Astrocyte (in vitro differentiated cells and primary cell): Measurements from ENCODE around the gene CACNA1C. TPM values are rescaled to one million over a fixed set of nuclear protein-coding genes. Genes with fewer than 3 reads are reported as not detected.

Experiments
- DNase-seq: peaks from one replicate; pipeline ENCODE4 v3.0.0-alpha.2; 2010; ENCODE audit warnings: low read depth
- FAIRE-seq: peaks from 2 replicates; lab custom pipeline; 2011; peaks lifted over from hg19 to GRCh38; lab: Jason Lieb, UNC
- H2AFZ ChIP-seq: 2 replicates; pipeline ENCODE4 v1.6.0; 2012; ENCODE audit warnings: low read depth, low read length, inconsistent platforms
- H3K27ac ChIP-seq: 2 replicates; pipeline ENCODE4 v1.5.1; 2011; ENCODE audit warnings: low read depth, low read length, inconsistent platforms
- H3K27me3 ChIP-seq: 2 replicates; pipeline ENCODE4 v1.6.0; 2011; ENCODE audit warnings: low read length, inconsistent platforms; ENCODE audit not compliant: insufficient read depth
- H3K36me3 ChIP-seq: 2 replicates; pipeline ENCODE4 v1.5.1; 2011; ENCODE audit warnings: low read length, inconsistent platforms; ENCODE audit not compliant: insufficient read depth
- H3K4me1 ChIP-seq: 2 replicates; pipeline ENCODE4 v1.5.1; 2011; ENCODE audit warnings: low read length, inconsistent platforms; ENCODE audit not compliant: insufficient read depth
- H3K4me2 ChIP-seq: 2 replicates; pipeline ENCODE4 v1.6.0; 2012; ENCODE audit warnings: low read length, inconsistent platforms
- H3K4me3 ChIP-seq: 2 replicates; pipeline ENCODE4 v1.5.1; 2011; ENCODE audit warnings: low read depth, mild to moderate bottlenecking, low read length, inconsistent platforms; ENCODE audit not compliant: insufficient read depth
- H3K79me2 ChIP-seq: 2 replicates; pipeline ENCODE4 v1.6.0; 2012; ENCODE audit warnings: mild to moderate bottlenecking, low read length, inconsistent platforms; ENCODE audit not compliant: insufficient read depth
- H3K9ac ChIP-seq: 2 replicates; pipeline ENCODE4 v1.6.0; 2012; ENCODE audit warnings: mild to moderate bottlenecking, low read length, inconsistent platforms
- H3K9me3 ChIP-seq: 2 replicates; pipeline ENCODE4 v1.5.1; 2012; ENCODE audit warnings: low read depth, mild to moderate bottlenecking, low read length, inconsistent platforms; ENCODE audit not compliant: insufficient read depth
- H4K20me1 ChIP-seq: 2 replicates; pipeline ENCODE4 v1.6.0; 2012; ENCODE audit warnings: low read length, inconsistent platforms; ENCODE audit not compliant: insufficient read depth
- H3K27ac Mint-ChIP-seq: one replicate; pipeline ENCODE4 v1.8.0; 2021; ENCODE audit warnings: mild to moderate bottlenecking, mixed read lengths; ENCODE audit not compliant: unreplicated experiment
- H3K27me3 Mint-ChIP-seq: one replicate; pipeline ENCODE4 v1.8.0; 2021; ENCODE audit warnings: low read depth, mixed read lengths; ENCODE audit not compliant: unreplicated experiment
- H3K36me3 Mint-ChIP-seq: one replicate; pipeline ENCODE4 v1.8.0; 2021; ENCODE audit warnings: low read depth, mixed read lengths; ENCODE audit not compliant: unreplicated experiment
- H3K4me1 Mint-ChIP-seq: one replicate; pipeline ENCODE4 v1.8.0; 2021; ENCODE audit warnings: low read depth, mixed read lengths; ENCODE audit not compliant: unreplicated experiment
- H3K4me3 Mint-ChIP-seq: one replicate; pipeline ENCODE4 v1.8.0; 2021; ENCODE audit warnings: mild to moderate bottlenecking, moderate library complexity, mixed read lengths; ENCODE audit not compliant: unreplicated experiment
- H3K9me3 Mint-ChIP-seq: one replicate; pipeline ENCODE4 v1.8.0; 2021; ENCODE audit warnings: mild to moderate bottlenecking, mixed read lengths; ENCODE audit not compliant: unreplicated experiment
- EZH2 ChIP-seq: IDR thresholded peaks from 2 replicates; pipeline ENCODE4 v1.6.1; 2012; ENCODE audit warnings: mild to moderate bottlenecking, low read length, inconsistent platforms; ENCODE audit not compliant: insufficient read depth
- total RNA-seq: library from RNA; stranded (reverse); gene quantifications from 2 replicates; pipeline ENCODE4 v1.2.1, GENCODE V29; 2021
- TF ChIP-seq, protein P1 (sequence below): IDR thresholded peaks from 2 replicates; pipeline ENCODE4 v1.5.1; 2011; ENCODE audit warnings: low read depth, mild to moderate bottlenecking, inconsistent platforms, low read length, moderate library complexity; ENCODE audit not compliant: insufficient read depth

CACNA1C gene
- total RNA-seq, 1 donor from 2014 or later, result 2.1 TPM

DNA sequence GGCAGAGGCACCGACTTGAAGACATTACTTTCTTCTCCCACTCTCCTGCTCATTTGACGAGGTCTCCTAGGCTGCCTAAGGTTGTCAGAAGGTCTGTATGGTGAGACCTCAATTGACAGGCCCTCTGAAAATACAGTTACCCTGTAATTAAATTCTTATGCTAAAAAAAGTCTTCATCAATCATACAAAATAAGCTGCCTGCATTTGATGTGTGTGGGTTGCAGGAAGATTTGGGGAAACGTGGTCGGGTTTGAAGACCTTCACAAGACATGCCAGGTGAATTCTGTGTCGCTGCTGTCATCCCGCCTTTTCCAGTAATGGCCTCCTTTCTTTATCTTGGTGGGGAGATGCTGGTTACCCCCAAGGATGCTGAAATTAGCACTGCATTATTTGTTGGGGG is 299.4 kb downstream of the CACNA1C start:
- Histone ChIP-seq H3K9me3 (no peaks in the 10 kb centered on the region), H3K4me2 (no peak overlapping the region), H3K27ac (no peak overlapping the region), H3K4me1 (no peaks in the 10 kb centered on the region), H3K4me3 (no peak overlapping the region), H2AFZ (no peak overlapping the region), H3K9ac (no peak overlapping the region), H3K36me3 (no peaks in the 10 kb centered on the region), H4K20me1 (no peaks in the 10 kb centered on the region), H3K27me3 (no peaks in the 10 kb centered on the region), H3K79me2 (no peaks in the 10 kb centered on the region)
- H3K36me3 Mint-ChIP-seq, result peaks cover 3% of the 10 kb centered on the region
- H3K27me3 Mint-ChIP-seq, result peaks cover 43% of the 10 kb centered on the region
- FAIRE-seq (no peak), DNase-seq (no peak)
- no peaks in the 10 kb centered on the region for H3K4me1 Mint-ChIP-seq
- TF ChIP-seq, protein P1, sequence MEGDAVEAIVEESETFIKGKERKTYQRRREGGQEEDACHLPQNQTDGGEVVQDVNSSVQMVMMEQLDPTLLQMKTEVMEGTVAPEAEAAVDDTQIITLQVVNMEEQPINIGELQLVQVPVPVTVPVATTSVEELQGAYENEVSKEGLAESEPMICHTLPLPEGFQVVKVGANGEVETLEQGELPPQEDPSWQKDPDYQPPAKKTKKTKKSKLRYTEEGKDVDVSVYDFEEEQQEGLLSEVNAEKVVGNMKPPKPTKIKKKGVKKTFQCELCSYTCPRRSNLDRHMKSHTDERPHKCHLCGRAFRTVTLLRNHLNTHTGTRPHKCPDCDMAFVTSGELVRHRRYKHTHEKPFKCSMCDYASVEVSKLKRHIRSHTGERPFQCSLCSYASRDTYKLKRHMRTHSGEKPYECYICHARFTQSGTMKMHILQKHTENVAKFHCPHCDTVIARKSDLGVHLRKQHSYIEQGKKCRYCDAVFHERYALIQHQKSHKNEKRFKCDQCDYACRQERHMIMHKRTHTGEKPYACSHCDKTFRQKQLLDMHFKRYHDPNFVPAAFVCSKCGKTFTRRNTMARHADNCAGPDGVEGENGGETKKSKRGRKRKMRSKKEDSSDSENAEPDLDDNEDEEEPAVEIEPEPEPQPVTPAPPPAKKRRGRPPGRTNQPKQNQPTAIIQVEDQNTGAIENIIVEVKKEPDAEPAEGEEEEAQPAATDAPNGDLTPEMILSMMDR, result no peak
- TF ChIP-seq EZH2, result no peak
- no peak overlapping the region for H3K4me3 Mint-ChIP-seq
- no peak overlapping the region for H3K27ac Mint-ChIP-seq
- H3K9me3 Mint-ChIP-seq, result no peaks in the 10 kb centered on the region

GRCh38 chr12:2353281-2353680 is 300.5 kb downstream of the CACNA1C start:
- Histone ChIP-seq H3K9ac (no peak overlapping the region), H4K20me1 (no peaks in the 10 kb centered on the region), H3K27ac (no peak overlapping the region), H3K79me2 (no peaks in the 10 kb centered on the region), H3K4me3 (no peak overlapping the region), H2AFZ (no peak overlapping the region), H3K4me2 (no peak overlapping the region), H3K4me1 (peaks cover 5% of the 10 kb centered on the region), H3K9me3 (no peaks in the 10 kb centered on the region), H3K36me3 (no peaks in the 10 kb centered on the region), H3K27me3 (no peaks in the 10 kb centered on the region)
- peaks cover 3% of the 10 kb centered on the region for H3K36me3 Mint-ChIP-seq
- no peak for DNase-seq
- no peak for FAIRE-seq
- peaks cover 5% of the 10 kb centered on the region for H3K4me1 Mint-ChIP-seq
- no peaks in the 10 kb centered on the region for H3K9me3 Mint-ChIP-seq
- TF ChIP-seq, protein P1, result no peak
- TF ChIP-seq EZH2, result no peak
- no peak overlapping the region for H3K27ac Mint-ChIP-seq
- H3K4me3 Mint-ChIP-seq, result no peak overlapping the region
- peaks cover 42% of the 10 kb centered on the region for H3K27me3 Mint-ChIP-seq

DNA sequence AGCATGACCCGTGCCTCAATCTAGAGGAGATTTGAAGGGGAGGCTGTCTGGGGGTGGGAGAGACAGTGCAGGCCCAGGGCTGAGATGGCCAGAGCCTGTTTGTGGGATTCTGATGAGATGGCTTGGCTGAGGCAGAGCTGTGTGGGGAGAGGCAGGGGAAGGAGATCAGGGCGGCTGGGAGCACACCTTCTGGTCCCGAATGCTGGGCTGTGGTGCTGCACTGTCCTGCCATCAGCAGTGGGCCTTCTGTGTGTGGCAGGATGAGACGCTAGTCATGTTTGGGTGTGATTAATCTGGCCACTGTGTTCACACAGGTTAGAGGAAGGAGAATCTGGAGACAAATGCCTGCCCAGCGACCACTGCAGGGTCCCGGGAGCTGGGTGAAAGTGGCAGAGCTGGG is 300.9 kb downstream of the CACNA1C start:
- H3K9me3 Mint-ChIP-seq, result no peaks in the 10 kb centered on the region
- Histone ChIP-seq H3K4me1 (peaks cover 5% of the 10 kb centered on the region), H3K79me2 (no peaks in the 10 kb centered on the region), H3K4me3 (no peak overlapping the region), H3K27me3 (no peaks in the 10 kb centered on the region), H3K27ac (no peak overlapping the region), H4K20me1 (no peaks in the 10 kb centered on the region), H3K36me3 (no peaks in the 10 kb centered on the region), H2AFZ (no peak overlapping the region), H3K9ac (no peak overlapping the region), H3K4me2 (no peak overlapping the region), H3K9me3 (no peaks in the 10 kb centered on the region)
- peaks cover 42% of the 10 kb centered on the region for H3K27me3 Mint-ChIP-seq
- H3K27ac Mint-ChIP-seq, result no peak overlapping the region
- peaks cover 3% of the 10 kb centered on the region for H3K36me3 Mint-ChIP-seq
- no peak overlapping the region for H3K4me3 Mint-ChIP-seq
- no peak for FAIRE-seq
- peaks cover 9% of the 10 kb centered on the region for H3K4me1 Mint-ChIP-seq
- DNase-seq, result no peak
- TF ChIP-seq, protein P1, result no peak
- no peak for TF ChIP-seq EZH2
